Measurements from ENCODE around the gene FN1. TPM values are rescaled to one million over a fixed set of nuclear protein-coding genes. Genes with fewer than 3 reads are reported as not detected.
"Not testable (repeated sequence)": the region's sequence is repeated elsewhere in the genome, so short reads cannot be mapped to it uniquely, and the experiment has no call there.

Gene FN1
- total RNA-seq, 1 experiment from 2014 or later = 3,000 TPM

- no peak for DNase-seq (ENCODE audit: low read depth)
Measured at GRCh38 chr2:215423234-215423633, 12.6 kb downstream of the FN1 start.

- no peak for DNase-seq (ENCODE audit: low read depth)
Measured at GRCh38 chr2:215422676-215423075, 13.2 kb downstream of the FN1 start.

GRCh38 chr2:215421859-215422461 is 13.9 kb downstream of the FN1 start:
- no peak for DNase-seq (ENCODE audit: low read depth)

GRCh38 chr2:215420471-215420935 is 15.4 kb downstream of the FN1 start:
- no peak for DNase-seq (ENCODE audit: low read depth)

- no peak for DNase-seq (ENCODE audit: low read depth)
Measured at GRCh38 chr2:215419769-215420470, 15.9 kb downstream of the FN1 start.

- DNase-seq (ENCODE audit: low read depth) = no peak
Measured at GRCh38 chr2:215419113-215419512, 16.8 kb downstream of the FN1 start.

- DNase-seq (ENCODE audit: low read depth) = no peak
Measured at GRCh38 chr2:215418064-215418963, 17.6 kb downstream of the FN1 start.

GRCh38 chr2:215417400-215417951 is 18.4 kb downstream of the FN1 start:
- no peak for DNase-seq (ENCODE audit: low read depth)

GRCh38 chr2:215416656-215417055 is 19.2 kb downstream of the FN1 start:
- no peak for DNase-seq (ENCODE audit: low read depth)

GRCh38 chr2:215415820-215416577 is 19.9 kb downstream of the FN1 start:
- DNase-seq (ENCODE audit: low read depth) = no peak

- no peak for DNase-seq (ENCODE audit: low read depth)
Measured at GRCh38 chr2:215415218-215415617, 20.6 kb downstream of the FN1 start.

- DNase-seq (ENCODE audit: low read depth) = no peak
Measured at GRCh38 chr2:215414674-215415073, 21.2 kb downstream of the FN1 start.

GRCh38 chr2:215413974-215414373 is 21.9 kb downstream of the FN1 start:
- DNase-seq (ENCODE audit: low read depth) = no peak

- no peak for DNase-seq (ENCODE audit: low read depth)
Measured at GRCh38 chr2:215413484-215413777, 22.4 kb downstream of the FN1 start.

GRCh38 chr2:215411941-215412743 is 23.7 kb downstream of the FN1 start:
- DNase-seq (ENCODE audit: low read depth) = no peak

GRCh38 chr2:215410932-215411285 is 25.0 kb downstream of the FN1 start:
- DNase-seq (ENCODE audit: low read depth) = peak; percentile 98

GRCh38 chr2:215410181-215410931 is 25.5 kb downstream of the FN1 start:
- DNase-seq (ENCODE audit: low read depth) = not testable (repeated sequence)

- DNase-seq (ENCODE audit: low read depth) = peak; percentile 53
Measured at GRCh38 chr2:215409331-215410127, 26.3 kb downstream of the FN1 start.

- DNase-seq (ENCODE audit: low read depth) = not testable (repeated sequence)
Measured at GRCh38 chr2:215408441-215408840, 27.4 kb downstream of the FN1 start.
